Measurements from ENCODE around the gene MGAT5.

The MGAT5 gene

DNA sequence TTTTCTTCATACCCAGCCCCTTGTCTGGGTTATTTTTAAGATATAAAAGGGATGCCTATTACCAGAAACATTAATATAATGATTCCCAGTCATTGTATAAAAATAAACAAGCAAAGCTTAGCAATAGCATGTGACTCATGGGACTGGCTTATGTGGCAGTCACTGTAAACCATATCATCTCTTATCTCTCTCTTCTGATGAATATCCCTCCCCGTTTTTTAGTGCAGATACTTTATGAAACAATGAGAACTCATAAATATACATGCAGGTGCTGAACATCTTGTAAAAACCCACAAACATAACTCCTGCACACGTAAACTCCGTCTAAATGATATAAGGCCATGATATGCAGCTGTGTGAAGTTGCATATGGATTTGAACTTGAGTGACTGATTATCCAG lies 154.9 kb downstream of the MGAT5 start:
- Histone ChIP-seq H3K27ac (ENCODE audit: low read length) (no peak overlapping the region), H3K27me3 (ENCODE audit: low read depth, low read length) (no peaks in the 10 kb centered on the region), H3K9me3 (ENCODE audit: insufficient read depth, low read length) (no peaks in the 10 kb centered on the region), H2AFZ (ENCODE audit: low read depth, low read length) (no peak overlapping the region), H3K4me1 (ENCODE audit: low read length) (peaks cover 13% of the 10 kb centered on the region), H3K4me2 (ENCODE audit: low read length) (no peak overlapping the region), H3K4me3 (ENCODE audit: low read length) (no peak overlapping the region), H3K79me2 (ENCODE audit: low read length) (no peaks in the 10 kb centered on the region), H3K36me3 (replicated peaks; ENCODE audit: low read depth, low read length) (no peaks in the 10 kb centered on the region), H3K9ac (ENCODE audit: low read length) (no peak overlapping the region), H4K20me1 (ENCODE audit: insufficient read depth, low read length) (peaks cover 7% of the 10 kb centered on the region; the same call in 1 of the 2 replicates)
- no peak for TF ChIP-seq EZH2phosphoT487 (IDR thresholded peaks at IDR 0.05; ENCODE audit: low read depth)
- TF ChIP-seq, protein P1, sequence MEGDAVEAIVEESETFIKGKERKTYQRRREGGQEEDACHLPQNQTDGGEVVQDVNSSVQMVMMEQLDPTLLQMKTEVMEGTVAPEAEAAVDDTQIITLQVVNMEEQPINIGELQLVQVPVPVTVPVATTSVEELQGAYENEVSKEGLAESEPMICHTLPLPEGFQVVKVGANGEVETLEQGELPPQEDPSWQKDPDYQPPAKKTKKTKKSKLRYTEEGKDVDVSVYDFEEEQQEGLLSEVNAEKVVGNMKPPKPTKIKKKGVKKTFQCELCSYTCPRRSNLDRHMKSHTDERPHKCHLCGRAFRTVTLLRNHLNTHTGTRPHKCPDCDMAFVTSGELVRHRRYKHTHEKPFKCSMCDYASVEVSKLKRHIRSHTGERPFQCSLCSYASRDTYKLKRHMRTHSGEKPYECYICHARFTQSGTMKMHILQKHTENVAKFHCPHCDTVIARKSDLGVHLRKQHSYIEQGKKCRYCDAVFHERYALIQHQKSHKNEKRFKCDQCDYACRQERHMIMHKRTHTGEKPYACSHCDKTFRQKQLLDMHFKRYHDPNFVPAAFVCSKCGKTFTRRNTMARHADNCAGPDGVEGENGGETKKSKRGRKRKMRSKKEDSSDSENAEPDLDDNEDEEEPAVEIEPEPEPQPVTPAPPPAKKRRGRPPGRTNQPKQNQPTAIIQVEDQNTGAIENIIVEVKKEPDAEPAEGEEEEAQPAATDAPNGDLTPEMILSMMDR (IDR thresholded peaks at IDR 0.05; ENCODE audit: low read depth, low read length): no peak

- no peak overlapping the region for H3K9ac ChIP-seq (ENCODE audit: low read length)
- peaks cover 7% of the 10 kb centered on the region; the same call in 1 of the 2 replicates for H4K20me1 ChIP-seq (ENCODE audit: insufficient read depth, low read length)
- no peak overlapping the region for H3K4me3 ChIP-seq (ENCODE audit: low read length)
- H2AFZ ChIP-seq (ENCODE audit: low read depth, low read length): no peak overlapping the region
- no peak overlapping the region for H3K4me2 ChIP-seq (ENCODE audit: low read length)
- H3K79me2 ChIP-seq (ENCODE audit: low read length): no peaks in the 10 kb centered on the region
- H3K4me1 ChIP-seq (ENCODE audit: low read length): peaks cover 13% of the 10 kb centered on the region
- H3K27me3 ChIP-seq (ENCODE audit: low read depth, low read length): no peaks in the 10 kb centered on the region
- no peaks in the 10 kb centered on the region for H3K9me3 ChIP-seq (ENCODE audit: insufficient read depth, low read length)
- no peaks in the 10 kb centered on the region for H3K36me3 ChIP-seq (replicated peaks; ENCODE audit: low read depth, low read length)
- TF ChIP-seq, protein P1 (IDR thresholded peaks at IDR 0.05; ENCODE audit: low read depth, low read length): no peak
- no peak for TF ChIP-seq EZH2phosphoT487 (IDR thresholded peaks at IDR 0.05; ENCODE audit: low read depth)
- no peak overlapping the region for H3K27ac ChIP-seq (ENCODE audit: low read length)
Observed at GRCh38 chr2:134410006-134410405, 156.1 kb downstream of the MGAT5 start.

- Histone ChIP-seq H3K4me2 (ENCODE audit: low read length) (no peak overlapping the region), H3K79me2 (ENCODE audit: low read length) (no peaks in the 10 kb centered on the region), H3K27ac (ENCODE audit: low read length) (no peak overlapping the region), H3K36me3 (replicated peaks; ENCODE audit: low read depth, low read length) (no peaks in the 10 kb centered on the region), H3K4me3 (ENCODE audit: low read length) (no peak overlapping the region), H3K4me1 (ENCODE audit: low read length) (peaks cover 13% of the 10 kb centered on the region), H3K9me3 (ENCODE audit: insufficient read depth, low read length) (no peaks in the 10 kb centered on the region), H3K27me3 (ENCODE audit: low read depth, low read length) (no peaks in the 10 kb centered on the region), H2AFZ (ENCODE audit: low read depth, low read length) (no peak overlapping the region), H3K9ac (ENCODE audit: low read length) (no peak overlapping the region), H4K20me1 (ENCODE audit: insufficient read depth, low read length) (peaks cover 7% of the 10 kb centered on the region; the same call in 1 of the 2 replicates)
- TF ChIP-seq, protein P1 (IDR thresholded peaks at IDR 0.05; ENCODE audit: low read depth, low read length): no peak
- TF ChIP-seq EZH2phosphoT487 (IDR thresholded peaks at IDR 0.05; ENCODE audit: low read depth): no peak
Observed at GRCh38 chr2:134410831-134411231, 157.0 kb downstream of the MGAT5 start.

- H3K79me2 ChIP-seq (ENCODE audit: low read length): no peaks in the 10 kb centered on the region
- H3K4me1 ChIP-seq (ENCODE audit: low read length): peaks cover 13% of the 10 kb centered on the region
- no peaks in the 10 kb centered on the region for H3K9me3 ChIP-seq (ENCODE audit: insufficient read depth, low read length)
- peak overlapping the region; percentile 80 for H3K4me2 ChIP-seq (ENCODE audit: low read length)
- H3K4me3 ChIP-seq (ENCODE audit: low read length): peak overlapping the region; percentile 40; the same call in 1 of the 2 replicates
- no peak overlapping the region; the same call in 1 of the 2 replicates for H3K9ac ChIP-seq (ENCODE audit: low read length)
- peaks cover 7% of the 10 kb centered on the region; the same call in 1 of the 2 replicates for H4K20me1 ChIP-seq (ENCODE audit: insufficient read depth, low read length)
- TF ChIP-seq, protein P1 (IDR thresholded peaks at IDR 0.05; ENCODE audit: low read depth, low read length): no peak
- TF ChIP-seq EZH2phosphoT487 (IDR thresholded peaks at IDR 0.05; ENCODE audit: low read depth): no peak
- no peak overlapping the region for H3K27ac ChIP-seq (ENCODE audit: low read length)
- no peak overlapping the region for H2AFZ ChIP-seq (ENCODE audit: low read depth, low read length)
- no peaks in the 10 kb centered on the region for H3K27me3 ChIP-seq (ENCODE audit: low read depth, low read length)
- no peaks in the 10 kb centered on the region for H3K36me3 ChIP-seq (replicated peaks; ENCODE audit: low read depth, low read length)
Observed at GRCh38 chr2:134411279-134411827, 157.5 kb downstream of the MGAT5 start.

Measured in OCI-LY3 (cell line).